Heart left ventricle (tissue), 16 donors: ENCODE results near the gene ENTPD8. TPM values are rescaled to one million over a fixed set of nuclear protein-coding genes. Genes with fewer than 3 reads are reported as not detected.

Source experiments
- ATAC-seq, 4 donors: fragments of 200-7000 bp; cut with Tn5 transposase; one replicate each; pipeline ENCODE4 v1.9.1; 2020 to 2022; ENCODE audit warnings: moderate library complexity in 4 of 4, mild to moderate bottlenecking in 3 of 4, moderate number of reproducible peaks in 1 of 4
- DNase-seq, 5 donors: peaks; one replicate each; pipeline ENCODE4 v3.0.0-alpha.2; 2020
- H3K27ac ChIP-seq, 12 donors: fragments of 200-600 bp; sonication (generic) in 4 of 12; one replicate each; pipeline versions ENCODE4 v1.5.0 to v1.8.0; 2016 to 2022; ENCODE audit warnings: mild to moderate bottlenecking in 2 of 12
- H3K27me3 ChIP-seq, 9 donors: fragments of 200-600 bp; sonication (generic) in 2 of 9; one replicate each; pipeline versions ENCODE4 v1.5.1 to v1.8.0; 2016 to 2022; ENCODE audit warnings: mild to moderate bottlenecking in 3 of 9
- H3K36me3 ChIP-seq, 9 donors: fragments of 200-600 bp; sonication (generic) in 2 of 9; one replicate each; pipeline versions ENCODE4 v1.5.0 to v1.8.0; 2018 to 2022; ENCODE audit warnings: mild to moderate bottlenecking in 2 of 9
- H3K4me1 ChIP-seq, 12 donors: fragments of 200-600 bp; sonication (generic) in 4 of 12; one replicate each; pipeline versions ENCODE4 v1.5.0 to v1.8.0; 2016 to 2022; ENCODE audit warnings: mild to moderate bottlenecking in 3 of 12
- H3K4me3 ChIP-seq, 12 donors: fragments of 200-600 bp; sonication (generic) in 4 of 12; one replicate each; pipeline versions ENCODE4 v1.5.0 to v1.8.0; 2017 to 2022; ENCODE audit warnings: mild to moderate bottlenecking in 9 of 12, moderate library complexity in 4 of 12
- H3K9me3 ChIP-seq, 12 donors: fragments of 200-600 bp; sonication (generic) in 4 of 12; one replicate each; pipeline versions ENCODE4 v1.5.0 to v1.8.0; 2016 to 2022; ENCODE audit warnings: mild to moderate bottlenecking in 1 of 12
- POLR2A ChIP-seq, 2 donors: fragments of 450-650 bp; IDR thresholded peaks; one replicate each; pipeline ENCODE4 v1.6.1; 2017; ENCODE audit warnings: antibody characterized with exemption in 2 of 2, mild to moderate bottlenecking in 2 of 2, moderate library complexity in 2 of 2
- WGBS, 4 donors: extraction: QIAGEN DNeasy Blood & Tissue Kit in 2 of 4; methylation state at CpG; one replicate each; pipeline versions ENCODE4 v1.1.5 to v1.1.7; 2013 to 2018; 5-methylcytosine and 5-hydroxymethylcytosine counted together
- intact Hi-C, 10 donors: fragments of 100-400 bp; cut with DNase I; formaldehyde crosslinking; loops; one replicate each; pipeline versions ENCODE4 v1.11.1 to v1.14.2; 2022
- polyA plus RNA-seq, 2 donors: library from polyadenylated mRNA; stranded (reverse); fragments of 200-250 nt; gene quantifications; one replicate each; pipeline ENCODE4 v1.2.3, GENCODE V29; 2013
- total RNA-seq, 9 donors: library from RNA; depleted of rRNA in 2 of 9; stranded (reverse); fragments of >200 nt in 2 of 9; fragmentation: NEBNext Ultra II Directional in 3 of 9; extraction: Animal tissue kit (Norgen Biotek cat#: 25700) in 3 of 9; gene quantifications; one replicate each; pipeline versions ENCODE4 v1.1.0 to v1.2.4, GENCODE V29; 2016 to 2023
- TF ChIP-seq, protein P1 (sequence below), 12 donors: fragments of 200-600 bp; sonication (generic) in 4 of 12; IDR thresholded peaks; one replicate each; pipeline versions ENCODE4 v1.5.0 to v1.8.0; 2018 to 2022; ENCODE audit warnings: antibody characterized with exemption in 12 of 12, mild to moderate bottlenecking in 5 of 12
- donor health status: ischemic (EF 13 %, LVEDD 7.1; RV severe dilation, severe dysfunction).
- donor health status: healthy with polysubstance abuse.
- donor health status: DM: no; HTN: yes; CAD: no.
- donor health status: DM: no; HTN: no; CAD: no.
- donor health status: ischemic (EF 25% LVEDD 6.9; RV normal size, moderate dysfunction).
- donor health status: ischemic (EF 25% LVEDD 5.7; RV mildly dilated, moderate dysfunction).
- donor health status: healthy.
- donor health status: DM: yes; HTN: yes; CAD: no.
- donor health status: ischemic (EF 35%, LVEDD 5.7; RV mildly dilated, moderate dysfunction).
- donor health status: nonischemic (EF 11% LVEDD 7.7; RV severe dilation, severe dysfunction).
- donor health status: DM: yes; HTN: yes; CAD: no.
- donor health status: PGD.
- donor health status: ischemic (EF 29% LVEDD 5.4; RV normal size, mild dysfunction).
- donor health status: nonischemic (EF 23%, LVEDD 6.1; RV moderate dilation, normal function).

Gene ENTPD8
- total and polyA plus RNA-seq, 11 donors = not detected

DNA sequence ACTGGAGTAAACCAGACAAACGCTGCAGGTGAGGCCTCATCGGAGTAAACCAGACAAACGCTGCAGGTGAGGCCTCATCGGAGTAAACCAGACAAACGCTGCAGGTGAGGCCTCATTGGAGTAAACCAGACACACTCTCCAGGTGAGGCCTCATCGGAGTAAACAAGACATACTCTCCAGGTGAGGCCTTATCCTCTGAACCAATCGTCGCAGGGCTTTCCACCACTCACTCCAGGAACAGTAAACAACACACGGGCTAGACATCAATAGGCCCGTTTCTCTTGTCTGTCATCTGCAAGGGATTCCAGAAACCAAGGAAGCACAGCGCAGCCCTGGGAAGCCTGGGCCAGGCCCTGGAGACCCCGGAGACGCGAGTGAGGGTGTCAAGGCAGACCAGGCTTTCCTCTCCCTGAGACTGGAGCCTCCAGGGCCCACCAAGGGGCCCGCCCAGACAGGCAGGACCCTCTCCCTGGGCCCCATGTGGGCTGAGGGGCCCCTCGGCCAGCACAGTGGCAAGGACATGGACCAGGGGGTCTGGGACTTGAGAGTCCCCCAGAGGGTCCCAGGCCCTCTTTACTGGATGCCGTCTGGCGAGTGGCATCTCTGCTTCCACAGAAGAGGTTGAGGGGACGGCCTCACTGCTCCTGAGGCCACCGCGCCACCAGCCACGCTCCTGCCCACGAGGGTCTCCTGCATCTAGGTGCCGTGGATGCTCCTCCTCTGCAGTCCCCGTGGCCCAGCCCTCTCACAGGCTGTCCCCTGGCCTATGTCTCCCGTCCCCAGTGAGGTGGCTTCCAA is 44.4 kb upstream of the ENTPD8 start:
- Histone ChIP-seq H3K4me3 (no peak overlapping the region), H3K36me3 (peaks cover 0 to 5% (median 0%) of the 10 kb centered on the region in 9 donors), H3K9me3 (no peaks in the 10 kb centered on the region), H3K27ac (no peak overlapping the region), H3K4me1 (peaks cover 0 to 15% (median 0%) of the 10 kb centered on the region in 12 donors), H3K27me3 (no peaks in the 10 kb centered on the region)
- DNase-seq (no peak), ATAC-seq (no peak)
- TF ChIP-seq POLR2A (IDR thresholded peaks at IDR 0.05) = no peak
- TF ChIP-seq, protein P1, sequence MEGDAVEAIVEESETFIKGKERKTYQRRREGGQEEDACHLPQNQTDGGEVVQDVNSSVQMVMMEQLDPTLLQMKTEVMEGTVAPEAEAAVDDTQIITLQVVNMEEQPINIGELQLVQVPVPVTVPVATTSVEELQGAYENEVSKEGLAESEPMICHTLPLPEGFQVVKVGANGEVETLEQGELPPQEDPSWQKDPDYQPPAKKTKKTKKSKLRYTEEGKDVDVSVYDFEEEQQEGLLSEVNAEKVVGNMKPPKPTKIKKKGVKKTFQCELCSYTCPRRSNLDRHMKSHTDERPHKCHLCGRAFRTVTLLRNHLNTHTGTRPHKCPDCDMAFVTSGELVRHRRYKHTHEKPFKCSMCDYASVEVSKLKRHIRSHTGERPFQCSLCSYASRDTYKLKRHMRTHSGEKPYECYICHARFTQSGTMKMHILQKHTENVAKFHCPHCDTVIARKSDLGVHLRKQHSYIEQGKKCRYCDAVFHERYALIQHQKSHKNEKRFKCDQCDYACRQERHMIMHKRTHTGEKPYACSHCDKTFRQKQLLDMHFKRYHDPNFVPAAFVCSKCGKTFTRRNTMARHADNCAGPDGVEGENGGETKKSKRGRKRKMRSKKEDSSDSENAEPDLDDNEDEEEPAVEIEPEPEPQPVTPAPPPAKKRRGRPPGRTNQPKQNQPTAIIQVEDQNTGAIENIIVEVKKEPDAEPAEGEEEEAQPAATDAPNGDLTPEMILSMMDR (IDR thresholded peaks at IDR 0.05) = no peak
- intact Hi-C loops = no loop called here
- WGBS, 4 donors = 90 to 91% (median 91%) methylated on average over 19 to 26 of the region's 26 CpGs

DNA sequence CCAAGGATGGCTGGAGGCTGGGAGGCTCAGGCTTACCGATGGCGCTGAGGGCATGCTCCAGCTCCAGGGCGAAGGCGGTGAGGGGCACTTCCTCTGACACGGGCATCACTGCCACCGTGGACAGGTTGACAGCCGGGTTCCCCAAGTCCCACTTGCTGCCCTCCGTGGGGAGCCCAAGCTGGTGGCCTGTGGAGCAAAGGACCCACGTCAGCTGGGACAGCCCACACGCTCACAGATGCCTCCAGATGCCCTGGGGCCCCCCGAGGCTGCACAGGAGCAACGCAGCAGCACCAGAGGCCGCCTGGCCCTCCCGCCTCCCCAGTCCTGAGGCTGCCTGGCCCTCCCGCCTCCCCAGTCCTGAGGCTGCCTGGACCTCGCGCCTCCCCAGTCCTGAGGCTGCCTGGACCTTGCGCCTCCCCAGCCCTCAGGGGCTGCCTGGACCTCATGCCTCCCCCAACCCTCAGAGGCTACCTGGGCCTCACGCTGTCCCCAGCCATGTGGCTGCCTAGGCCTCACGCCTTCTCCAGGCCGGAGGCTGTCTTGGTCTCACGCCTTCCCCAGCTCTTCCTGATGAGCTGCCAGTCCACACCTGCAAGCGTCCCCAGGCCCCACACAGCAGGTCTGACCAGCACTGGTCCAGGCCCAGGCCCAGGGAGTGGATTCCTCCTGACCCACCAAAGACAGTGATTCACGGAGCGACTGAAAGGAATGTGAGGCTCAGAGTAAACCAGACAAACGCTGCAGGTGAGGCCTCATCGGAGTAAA is 43.6 kb upstream of the ENTPD8 start:
- no peaks in the 10 kb centered on the region for H3K9me3 ChIP-seq
- 94 to 96% (median 94%) methylated on average over 18 to 27 of the region's 27 CpGs for WGBS, 4 donors
- intact Hi-C loops = no loop called here
- no peak for ATAC-seq
- H3K27ac ChIP-seq = no peak overlapping the region
- DNase-seq = peak in 1 of 5 donors; percentile 19
- H3K27me3 ChIP-seq = no peaks in the 10 kb centered on the region
- TF ChIP-seq POLR2A (IDR thresholded peaks at IDR 0.05) = no peak
- TF ChIP-seq, protein P1 (IDR thresholded peaks at IDR 0.05) = no peak
- H3K36me3 ChIP-seq = peaks cover 0 to 5% (median 0%) of the 10 kb centered on the region in 9 donors
- no peak overlapping the region for H3K4me3 ChIP-seq
- peaks cover 0 to 15% (median 0%) of the 10 kb centered on the region in 12 donors for H3K4me1 ChIP-seq

DNA sequence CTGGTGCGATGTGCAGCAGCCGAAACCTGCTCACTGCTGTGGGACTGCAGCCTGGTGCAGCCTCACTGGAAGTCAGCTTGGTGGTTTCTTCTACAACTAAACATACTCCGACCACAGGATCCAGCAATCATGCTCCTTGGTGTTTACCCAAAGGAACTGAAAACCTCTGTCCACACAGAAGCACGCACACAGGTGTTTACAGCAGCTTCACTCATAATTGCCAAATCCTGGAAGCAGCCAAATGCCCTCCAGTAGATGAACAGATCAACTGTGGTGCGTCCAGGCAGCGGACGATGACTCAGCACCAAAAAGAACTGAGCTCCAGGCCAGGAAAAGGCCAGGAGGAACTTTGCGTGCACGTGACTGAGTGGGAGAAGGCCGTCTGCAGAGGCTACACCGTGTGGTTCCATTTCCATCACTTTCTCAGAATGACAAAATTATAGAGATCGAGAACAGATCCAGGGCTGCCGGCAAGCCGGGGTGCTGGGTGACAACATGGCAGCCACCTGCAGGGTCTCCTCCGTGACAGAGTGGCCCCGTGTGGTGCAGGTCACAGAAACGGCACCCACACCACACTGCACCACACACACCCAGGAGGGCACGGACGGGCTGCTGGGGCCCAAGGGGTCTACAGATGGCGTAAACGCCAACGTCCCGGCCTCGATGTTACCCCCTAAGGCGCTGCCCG is 41.1 kb upstream of the ENTPD8 start:
- intact Hi-C loops = no loop called here

More for the DNA sequence above, 41.1 kb upstream of the ENTPD8 start:
- Histone ChIP-seq H3K4me3 (no peak overlapping the region), H3K36me3 (peaks cover 0 to 3% (median 0%) of the 10 kb centered on the region in 9 donors), H3K9me3 (no peaks in the 10 kb centered on the region), H3K27ac (peak overlapping the region in 1 of 12 donors; percentile 38), H3K27me3 (no peaks in the 10 kb centered on the region), H3K4me1 (peaks cover 0 to 15% (median 0%) of the 10 kb centered on the region in 12 donors)
- peak in 3 of 4 donors; percentile 61 to 69 (median 63) for ATAC-seq
- no peak for TF ChIP-seq POLR2A (IDR thresholded peaks at IDR 0.05)
- TF ChIP-seq, protein P1 (IDR thresholded peaks at IDR 0.05) = no peak
- 75 to 82% (median 78%) methylated on average over 19 to 26 of the region's 26 CpGs for WGBS, 4 donors
- DNase-seq = peak; percentile 35 to 56 (median 50)
